ENCODE data around the gene ATP6V1B1.

ATP6V1B1 gene

DNA sequence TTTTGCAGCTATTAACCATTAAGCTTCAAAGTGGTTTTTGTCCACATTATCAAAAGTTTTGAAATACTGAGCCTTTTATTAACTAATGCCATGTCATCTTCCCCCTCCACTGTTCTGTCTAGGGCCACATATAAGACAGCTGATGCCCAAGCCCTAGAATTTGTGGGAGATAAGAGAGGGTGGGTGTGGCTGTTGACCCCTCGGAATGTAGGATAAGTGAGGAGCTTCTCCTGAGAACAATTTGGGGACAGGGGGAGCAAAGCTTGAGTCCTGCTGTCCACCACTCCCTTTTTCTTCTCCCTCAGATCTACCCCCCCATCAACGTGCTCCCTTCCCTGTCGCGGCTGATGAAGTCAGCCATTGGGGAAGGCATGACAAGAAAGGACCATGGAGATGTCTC lies 28.4 kb downstream of the ATP6V1B1 start:
- ChIA-PET POLR2A (interaction anchor here (0.8 kb wide), 1 partner anchor 16 kb away, joined by 3 read pairs; no protein-coding TSS in a partner anchor), CTCF (interaction anchor here (0.7 to 2.2 kb wide), 2 partner anchors 16 to 198 kb away, joined by 3 to 9 read pairs; no protein-coding TSS in a partner anchor)
- no peak for TF ChIP-seq TARDBP (IDR thresholded peaks at IDR 0.05)
- TF ChIP-seq FOXA1 (IDR thresholded peaks at IDR 0.05) = no peak
- no peak for TF ChIP-seq L3MBTL2 (conservative IDR thresholded peaks at IDR 0.05)
- TF ChIP-seq SP1 (IDR thresholded peaks at IDR 0.05) = no peak
- no peak for DNase-seq (ENCODE audit: extremely low spot score)

DNA sequence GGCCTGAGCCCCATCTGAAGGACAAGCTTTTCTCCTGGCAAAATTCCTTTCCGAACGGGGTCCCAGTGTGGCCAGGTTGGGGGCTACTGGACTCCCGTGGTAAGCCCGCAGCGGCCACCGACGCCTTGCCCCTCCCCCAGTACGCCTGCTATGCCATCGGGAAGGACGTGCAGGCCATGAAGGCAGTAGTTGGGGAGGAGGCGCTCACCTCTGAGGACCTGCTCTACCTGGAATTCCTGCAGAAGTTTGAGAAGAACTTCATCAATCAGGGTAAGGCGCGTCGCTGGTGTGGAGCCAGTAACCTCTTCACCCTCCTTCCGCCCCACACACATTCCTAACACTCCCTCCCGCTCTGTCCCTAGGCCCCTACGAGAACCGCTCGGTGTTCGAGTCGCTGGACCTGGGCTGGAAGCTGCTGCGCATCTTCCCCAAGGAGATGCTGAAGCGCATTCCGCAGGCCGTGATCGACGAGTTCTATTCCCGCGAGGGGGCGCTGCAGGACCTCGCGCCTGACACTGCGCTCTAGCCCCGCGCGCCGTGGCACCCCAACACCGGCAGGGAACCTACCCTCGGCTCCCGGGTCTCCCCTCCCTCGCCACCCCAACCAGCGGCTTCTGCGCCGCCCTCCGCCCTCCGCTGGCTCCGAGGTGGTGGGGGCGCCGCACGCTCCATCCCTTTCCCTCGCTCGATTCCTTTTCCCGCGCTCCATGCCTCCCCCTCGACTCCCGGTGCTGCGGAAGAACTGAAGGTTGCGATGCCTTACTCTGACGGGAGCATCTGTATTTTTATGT lies 29.1 kb downstream of the ATP6V1B1 start:
- CTCF ChIA-PET = interaction anchor here (2.2 kb wide), 1 partner anchor 16 kb away, joined by 9 read pairs; no protein-coding TSS in a partner anchor
- POLR2A ChIA-PET = interaction anchor here (0.8 kb wide), 1 partner anchor 16 kb away, joined by 3 read pairs; no protein-coding TSS in a partner anchor
- TF ChIP-seq FOXM1 (IDR thresholded peaks at IDR 0.05; ENCODE audit: borderline replicate concordance) = no peak
- no peak for DNase-seq (ENCODE audit: extremely low spot score)

DNA sequence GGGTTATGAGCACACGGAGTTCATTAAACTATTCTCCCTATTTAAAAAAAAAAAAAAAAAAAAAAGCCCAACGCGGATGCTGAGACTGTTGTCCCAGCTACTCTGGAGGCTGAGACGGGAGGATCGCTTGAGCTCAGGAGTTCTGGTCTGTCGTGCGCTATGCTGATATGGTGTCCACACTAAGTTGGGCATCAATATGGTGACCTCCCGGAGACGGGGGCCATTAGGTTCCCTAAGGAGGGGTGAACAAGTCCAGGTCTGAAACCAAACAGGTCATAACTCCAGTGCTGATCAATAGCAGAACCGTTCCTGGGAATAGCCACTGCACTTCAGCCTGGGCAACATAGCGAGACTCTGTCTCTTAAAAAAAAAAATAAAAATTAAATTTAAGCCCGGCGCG lies 29.8 kb downstream of the ATP6V1B1 start:
- ChIA-PET CTCF (interaction anchor here (0.6 kb wide), 1 partner anchor 178 kb away, joined by 3 read pairs; no protein-coding TSS in a partner anchor), POLR2A (no interaction called here)
- no peak for DNase-seq (ENCODE audit: extremely low spot score)
- TF ChIP-seq SUZ12 (IDR thresholded peaks at IDR 0.05) (no peak), BHLHE40 (IDR thresholded peaks at IDR 0.05; ENCODE audit: borderline replicate concordance) (no peak), ZNF384 (IDR thresholded peaks at IDR 0.05) (no peak), SP1 (IDR thresholded peaks at IDR 0.05) (no peak), FOXK2 (IDR thresholded peaks at IDR 0.05) (no peak), TARDBP (IDR thresholded peaks at IDR 0.05) (no peak), CTBP1 (IDR thresholded peaks at IDR 0.05; ENCODE audit: borderline replicate concordance) (no peak), HDGF (IDR thresholded peaks at IDR 0.05; ENCODE audit: borderline replicate concordance) (no peak), ARNT (IDR thresholded peaks at IDR 0.05) (no peak), FOXM1 (IDR thresholded peaks at IDR 0.05; ENCODE audit: borderline replicate concordance) (no peak), L3MBTL2 (conservative IDR thresholded peaks at IDR 0.05) (no peak), ELF4 (IDR thresholded peaks at IDR 0.05) (no peak)
- TF ChIP-seq, protein P1, sequence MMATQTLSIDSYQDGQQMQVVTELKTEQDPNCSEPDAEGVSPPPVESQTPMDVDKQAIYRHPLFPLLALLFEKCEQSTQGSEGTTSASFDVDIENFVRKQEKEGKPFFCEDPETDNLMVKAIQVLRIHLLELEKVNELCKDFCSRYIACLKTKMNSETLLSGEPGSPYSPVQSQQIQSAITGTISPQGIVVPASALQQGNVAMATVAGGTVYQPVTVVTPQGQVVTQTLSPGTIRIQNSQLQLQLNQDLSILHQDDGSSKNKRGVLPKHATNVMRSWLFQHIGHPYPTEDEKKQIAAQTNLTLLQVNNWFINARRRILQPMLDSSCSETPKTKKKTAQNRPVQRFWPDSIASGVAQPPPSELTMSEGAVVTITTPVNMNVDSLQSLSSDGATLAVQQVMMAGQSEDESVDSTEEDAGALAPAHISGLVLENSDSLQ (IDR thresholded peaks at IDR 0.05) = no peak

DNA sequence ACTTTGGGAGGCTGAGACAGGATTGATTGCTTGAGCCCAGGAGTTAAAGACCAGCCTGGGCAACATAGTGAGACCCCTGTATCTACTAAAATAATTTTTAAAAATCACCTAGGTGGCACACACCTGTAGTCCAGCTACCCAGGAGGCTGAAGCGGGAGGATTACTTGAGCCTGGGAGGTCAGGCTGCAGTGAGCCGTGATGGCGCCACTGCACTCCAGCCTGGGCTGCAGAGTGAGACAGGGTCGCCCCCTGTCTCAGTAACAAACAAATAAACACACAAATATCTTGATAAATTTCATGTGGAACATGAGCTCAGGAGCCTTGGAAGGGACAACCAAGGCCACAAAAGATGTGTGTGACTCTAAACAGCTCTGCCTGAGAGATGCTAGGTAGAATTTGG lies 31.0 kb downstream of the ATP6V1B1 start:
- no peak for DNase-seq (ENCODE audit: extremely low spot score)
- ChIA-PET POLR2A (interaction anchor here (0.9 kb wide), 1 partner anchor 18 kb away, joined by 3 read pairs; no protein-coding TSS in a partner anchor), CTCF (interaction anchor here (0.7 kb wide), 1 partner anchor 164 kb away, joined by 5 read pairs; no protein-coding TSS in a partner anchor)
- no peak for TF ChIP-seq TARDBP (IDR thresholded peaks at IDR 0.05)
- TF ChIP-seq SUZ12 (IDR thresholded peaks at IDR 0.05) = no peak
- TF ChIP-seq SP1 (IDR thresholded peaks at IDR 0.05) = no peak
- TF ChIP-seq L3MBTL2 (conservative IDR thresholded peaks at IDR 0.05) = no peak
- TF ChIP-seq, protein P1 (IDR thresholded peaks at IDR 0.05) = no peak

DNA sequence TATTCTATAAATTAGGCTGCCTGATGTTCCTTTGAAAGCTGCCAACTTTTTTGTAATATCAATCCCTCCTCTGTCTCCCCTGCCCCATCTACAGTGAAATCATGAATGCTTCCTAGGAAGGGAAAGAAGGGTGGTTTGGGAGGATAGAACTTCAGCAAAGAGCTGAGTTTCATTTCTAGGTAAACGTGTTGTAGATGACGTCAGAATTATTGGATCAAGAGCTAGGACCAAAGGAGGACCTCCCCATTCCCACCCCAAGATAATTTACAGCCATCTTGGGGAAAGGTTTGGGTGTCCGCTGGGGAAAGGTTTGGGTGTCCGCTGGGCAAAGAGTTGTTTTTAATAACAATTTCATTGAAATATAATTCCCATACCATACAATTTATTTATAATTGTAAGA lies 31.5 kb downstream of the ATP6V1B1 start:
- ChIA-PET CTCF (no interaction called here), POLR2A (interaction anchor here (0.9 kb wide), 1 partner anchor 19 kb away, joined by 3 read pairs; no protein-coding TSS in a partner anchor)
- no peak for DNase-seq (ENCODE audit: extremely low spot score)
- no peak for TF ChIP-seq SUZ12 (IDR thresholded peaks at IDR 0.05)

DNA sequence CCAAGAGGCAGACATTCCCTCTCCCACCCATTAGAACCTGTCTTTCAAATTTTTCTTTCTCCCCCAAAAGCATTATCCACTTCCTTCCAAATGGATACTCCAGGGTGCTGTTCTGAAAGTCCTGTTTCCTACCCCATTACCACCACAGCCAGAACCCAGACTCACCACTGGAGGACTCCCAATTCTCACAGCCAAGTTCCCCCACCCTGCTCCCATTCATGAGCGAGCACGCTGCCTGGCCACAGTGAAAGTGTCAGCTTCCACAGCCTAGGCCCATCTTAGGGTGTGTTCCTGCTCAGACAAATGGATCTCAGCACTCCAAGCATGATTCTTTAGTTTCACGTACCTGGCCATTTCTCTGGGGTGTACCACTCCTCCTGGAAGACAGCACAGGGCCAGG lies 38.9 kb downstream of the ATP6V1B1 start:
- TF ChIP-seq, protein P1 (IDR thresholded peaks at IDR 0.05) = no peak
- no peak for TF ChIP-seq HDGF (IDR thresholded peaks at IDR 0.05; ENCODE audit: borderline replicate concordance)
- TF ChIP-seq NFRKB (IDR thresholded peaks at IDR 0.05) = no peak
- ChIA-PET POLR2A (no interaction called here), CTCF (no interaction called here)
- DNase-seq (ENCODE audit: extremely low spot score) = no peak

DNA sequence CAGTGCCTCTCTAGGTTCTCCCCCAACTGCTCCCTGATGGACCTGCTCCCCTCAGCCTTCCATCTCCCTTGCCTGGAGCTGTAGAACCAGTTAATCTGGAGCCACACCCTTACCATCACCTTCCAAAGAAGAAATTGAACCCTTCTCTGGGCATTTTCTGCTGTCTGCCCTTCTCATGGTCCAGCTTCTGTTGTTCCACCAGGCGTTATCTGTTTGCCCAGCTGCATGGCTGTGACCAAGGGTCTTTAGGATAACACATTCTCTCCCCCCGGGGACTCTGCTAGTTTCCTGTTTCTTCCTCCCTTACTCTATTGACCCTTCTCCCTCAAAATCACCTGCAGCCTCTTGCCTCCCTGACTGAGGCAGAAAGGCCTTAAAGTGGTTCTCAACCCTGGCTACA lies 39.5 kb downstream of the ATP6V1B1 start:
- TF ChIP-seq SP1 (IDR thresholded peaks at IDR 0.05) (no peak), ZNF384 (IDR thresholded peaks at IDR 0.05) (no peak), HDGF (IDR thresholded peaks at IDR 0.05; ENCODE audit: borderline replicate concordance) (no peak), L3MBTL2 (conservative IDR thresholded peaks at IDR 0.05) (no peak), NFRKB (IDR thresholded peaks at IDR 0.05) (no peak), BHLHE40 (IDR thresholded peaks at IDR 0.05; ENCODE audit: borderline replicate concordance) (no peak), FOXM1 (IDR thresholded peaks at IDR 0.05; ENCODE audit: borderline replicate concordance) (no peak), ARNT (IDR thresholded peaks at IDR 0.05) (no peak), LEF1 (IDR thresholded peaks at IDR 0.05; ENCODE audit: borderline replicate concordance) (no peak), ELF4 (IDR thresholded peaks at IDR 0.05) (no peak), TARDBP (IDR thresholded peaks at IDR 0.05) (no peak), FOXA1 (IDR thresholded peaks at IDR 0.05) (no peak), SUZ12 (IDR thresholded peaks at IDR 0.05) (no peak), CTBP1 (IDR thresholded peaks at IDR 0.05; ENCODE audit: borderline replicate concordance) (no peak), FOXK2 (IDR thresholded peaks at IDR 0.05) (no peak)
- TF ChIP-seq, protein P1 (IDR thresholded peaks at IDR 0.05) = no peak
- ChIA-PET POLR2A (no interaction called here), CTCF (no interaction called here)
- no peak for DNase-seq (ENCODE audit: extremely low spot score)

Measured in HEK293T (cell line).